Cardiac atrium fibroblast (primary cell): ENCODE measurements around the gene NEK3. TPM values are rescaled to one million over a fixed set of nuclear protein-coding genes. Genes with fewer than 3 reads are reported as not detected.

Source experiments
- total RNA-seq: library from RNA; depleted of rRNA; stranded (reverse); fragments of >200 nt; gene quantifications from 2 replicates; pipeline ENCODE4 v1.2.3, GENCODE V29; 2015

Gene NEK3, protein sequence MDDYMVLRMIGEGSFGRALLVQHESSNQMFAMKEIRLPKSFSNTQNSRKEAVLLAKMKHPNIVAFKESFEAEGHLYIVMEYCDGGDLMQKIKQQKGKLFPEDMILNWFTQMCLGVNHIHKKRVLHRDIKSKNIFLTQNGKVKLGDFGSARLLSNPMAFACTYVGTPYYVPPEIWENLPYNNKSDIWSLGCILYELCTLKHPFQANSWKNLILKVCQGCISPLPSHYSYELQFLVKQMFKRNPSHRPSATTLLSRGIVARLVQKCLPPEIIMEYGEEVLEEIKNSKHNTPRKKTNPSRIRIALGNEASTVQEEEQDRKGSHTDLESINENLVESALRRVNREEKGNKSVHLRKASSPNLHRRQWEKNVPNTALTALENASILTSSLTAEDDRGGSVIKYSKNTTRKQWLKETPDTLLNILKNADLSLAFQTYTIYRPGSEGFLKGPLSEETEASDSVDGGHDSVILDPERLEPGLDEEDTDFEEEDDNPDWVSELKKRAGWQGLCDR
- total RNA-seq, result 4.9 and 6.7 TPM in 2 replicates

DNA sequence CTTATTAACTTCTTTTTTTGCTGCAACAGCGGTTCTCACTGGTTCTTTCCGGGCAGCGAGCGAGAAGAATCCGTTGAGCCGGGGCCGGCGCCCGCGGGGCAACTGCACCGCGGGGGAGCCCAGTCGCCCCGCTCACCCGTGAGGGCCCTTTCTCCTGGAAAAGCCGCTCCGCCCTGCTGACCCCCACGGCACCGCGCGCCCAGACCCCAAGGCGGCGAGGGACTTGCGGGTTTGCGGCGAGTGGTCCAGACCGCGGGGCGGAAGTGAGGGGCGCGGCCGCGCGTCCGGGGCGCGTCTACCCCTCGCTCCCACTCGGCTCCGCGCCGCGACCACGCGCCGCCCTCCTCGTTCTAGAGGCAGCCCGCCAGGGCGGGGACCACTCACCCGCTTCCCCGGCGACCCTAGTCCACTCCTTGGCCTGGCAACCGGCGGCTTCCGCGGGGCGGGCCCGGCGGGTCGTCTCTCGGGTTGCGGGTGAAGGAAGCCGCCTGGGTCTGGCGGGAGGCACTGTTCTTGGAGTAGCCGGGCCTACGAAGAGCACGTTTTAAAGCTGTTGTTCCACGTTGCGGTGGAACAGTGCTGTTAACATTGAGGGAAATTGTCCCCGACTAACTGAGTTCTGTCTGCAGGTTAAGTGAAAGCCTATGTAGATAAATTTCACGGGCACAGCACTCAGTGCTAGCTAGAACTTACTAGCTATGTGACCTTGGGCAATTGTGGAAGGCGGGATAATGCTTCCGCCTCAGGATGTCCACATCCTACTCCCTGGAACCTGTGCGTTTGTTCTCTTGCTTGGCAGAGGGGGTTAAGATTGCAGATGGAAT, at the start of gene NEK3:
TSS of gene NEK3 (minus strand) at position 439 of the 824 bp plus-strand sequence. CDS start 3,406 bp downstream, outside the sequence.

DNA sequence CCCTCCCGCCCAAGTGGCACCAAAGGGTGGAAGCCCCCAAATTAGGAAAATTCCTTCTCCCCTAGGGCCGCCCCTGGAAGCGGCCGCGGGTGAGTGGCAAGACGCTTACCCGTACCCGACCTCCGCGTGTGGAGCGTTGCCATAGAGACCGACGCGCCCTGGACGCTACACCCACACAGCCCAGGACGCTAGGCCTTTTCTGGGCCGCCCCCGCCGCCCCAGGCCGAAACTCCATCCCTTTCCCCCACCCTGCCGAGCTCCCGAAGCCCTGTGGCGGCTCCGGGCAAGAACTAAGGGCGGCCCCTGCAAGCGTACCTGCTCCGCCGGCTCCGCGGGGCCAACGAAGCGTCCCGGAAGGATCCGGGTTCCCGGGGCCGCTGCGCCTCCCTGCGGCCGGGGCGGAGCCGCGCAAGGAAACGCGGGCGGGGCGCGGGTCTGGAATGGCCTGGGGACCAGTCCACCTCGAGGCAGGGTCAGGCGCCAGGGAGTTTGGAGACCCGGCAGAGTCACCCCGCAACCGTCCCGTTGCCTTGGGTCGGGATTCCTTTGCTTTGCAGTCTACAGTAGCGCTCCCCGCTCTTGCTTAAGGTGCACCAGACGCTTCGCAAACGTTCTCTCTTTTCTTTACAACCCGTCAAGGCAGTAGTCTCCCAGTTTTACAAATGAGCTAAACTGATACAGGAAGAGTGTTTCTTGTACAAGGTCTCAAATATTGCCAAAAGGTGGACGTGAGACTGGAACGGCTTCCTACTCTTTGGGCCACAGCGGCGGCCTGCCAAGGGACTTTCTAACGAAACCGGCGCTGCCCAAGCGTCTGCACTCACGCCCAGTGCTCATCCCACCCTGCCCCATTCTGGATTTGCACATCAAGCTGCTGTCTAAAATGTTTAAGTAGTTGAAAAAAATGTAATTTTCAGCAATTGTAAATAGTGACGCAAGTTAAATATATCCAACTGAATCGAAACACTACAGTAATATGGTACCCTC, 30.4 kb downstream of the NEK3 start, which contains the start of gene NEK5:
TSS of gene NEK5 (minus strand) at position 360 of the 987 bp plus-strand sequence. CDS start 1,591 bp downstream, outside the sequence.

Other genes with a start within 250 kb of the NEK3 start
- gene ATP7B, start 148.1 kb downstream of the NEK3 start, total RNA-seq, result 5.2 and 6.0 TPM in 2 replicates
- 29.8 and 48.9 TPM in 2 replicates for gene ALG11, start 147.2 kb downstream of the NEK3 start, total RNA-seq
- gene UTP14C, start 134.9 kb downstream of the NEK3 start, total RNA-seq, result 10.3 and 15.7 TPM in 2 replicates
- gene NEK5, start 30.5 kb downstream of the NEK3 start, total RNA-seq, result under 0.01 TPM in 1 of 2 replicates, not detected in the other
- gene THSD1, start 246.6 kb upstream of the NEK3 start, total RNA-seq, result 2.9 and 7.1 TPM in 2 replicates